ENCODE data around the gene PCP4.
"Not testable (repeated sequence)": the region's sequence is repeated elsewhere in the genome, so short reads cannot be mapped to it uniquely, and the experiment has no call there.

Gene PCP4

DNA sequence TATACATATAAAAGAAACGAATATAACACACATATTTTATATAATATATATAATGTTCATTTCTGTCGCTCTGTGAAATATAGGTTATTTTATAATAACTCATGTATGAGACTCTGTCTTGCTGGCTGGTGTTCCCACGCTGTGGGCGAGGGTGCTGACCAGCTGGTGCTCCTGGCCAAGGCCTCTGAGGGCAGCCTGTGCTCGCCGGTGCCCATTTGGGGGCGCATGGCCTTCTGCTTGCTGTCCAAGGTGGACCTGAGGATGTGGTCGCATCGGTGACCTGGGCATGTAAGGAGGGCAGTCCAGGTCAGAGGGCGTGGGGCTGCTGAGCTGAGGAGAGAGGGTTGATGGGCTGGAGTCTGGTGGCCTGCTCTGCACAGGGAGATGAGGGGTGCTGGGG, 1.1 kb upstream of the PCP4 start:
- no peak for DNase-seq (ENCODE audit: low read depth)

DNA sequence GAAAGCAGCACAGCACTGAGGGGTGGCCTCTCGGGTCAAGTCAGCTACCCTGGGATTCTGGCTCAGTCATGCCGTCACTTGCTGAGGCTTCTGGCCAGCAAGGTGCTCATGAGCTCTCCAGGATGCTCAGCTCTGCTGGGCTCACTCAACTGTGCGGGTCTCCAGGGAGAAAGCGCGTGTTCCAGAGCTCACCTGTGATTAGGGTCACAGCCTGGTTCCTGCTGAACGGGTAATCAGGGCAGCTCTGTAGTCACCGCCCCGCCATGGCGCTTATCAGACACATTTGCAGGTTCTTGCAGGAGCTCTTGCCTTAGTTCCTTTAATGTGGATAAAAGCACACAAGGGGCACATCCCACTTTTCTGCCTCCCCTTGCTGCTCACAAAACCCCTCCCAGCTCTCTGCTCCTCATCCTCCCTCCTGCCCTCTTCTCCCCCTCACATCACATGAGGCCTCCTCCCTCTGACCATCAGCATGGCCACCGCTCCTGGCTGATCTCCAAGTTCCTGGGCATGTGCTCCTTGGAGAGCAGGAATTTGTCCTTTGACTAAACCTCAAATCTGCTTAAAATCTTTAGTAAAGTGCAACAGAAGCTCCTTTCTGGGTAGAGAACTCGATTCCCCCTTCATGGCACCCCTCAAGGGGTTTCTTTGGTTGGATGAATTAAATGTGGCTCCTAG, 2.0 kb downstream of the PCP4 start:
- DNase-seq (ENCODE audit: low read depth): no peak

DNA sequence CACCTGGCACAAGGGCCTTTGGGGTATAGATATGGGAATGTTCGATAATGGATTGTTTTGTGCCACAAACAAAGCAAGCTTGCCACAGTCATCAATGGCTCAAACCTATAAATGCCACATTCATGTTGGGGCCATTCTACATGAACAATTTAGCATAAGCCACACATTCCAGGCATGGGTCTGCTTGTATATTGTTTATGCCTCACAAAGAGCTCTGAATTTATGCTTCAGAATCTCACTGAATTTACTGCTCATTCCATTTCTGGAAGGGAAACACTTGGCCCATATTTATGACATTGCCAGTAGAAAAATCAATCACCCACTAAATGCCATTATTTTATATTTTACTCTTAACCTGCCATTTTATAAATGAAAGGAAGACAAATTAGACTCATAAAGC, 6.4 kb downstream of the PCP4 start:
- DNase-seq (ENCODE audit: low read depth): no peak

DNA sequence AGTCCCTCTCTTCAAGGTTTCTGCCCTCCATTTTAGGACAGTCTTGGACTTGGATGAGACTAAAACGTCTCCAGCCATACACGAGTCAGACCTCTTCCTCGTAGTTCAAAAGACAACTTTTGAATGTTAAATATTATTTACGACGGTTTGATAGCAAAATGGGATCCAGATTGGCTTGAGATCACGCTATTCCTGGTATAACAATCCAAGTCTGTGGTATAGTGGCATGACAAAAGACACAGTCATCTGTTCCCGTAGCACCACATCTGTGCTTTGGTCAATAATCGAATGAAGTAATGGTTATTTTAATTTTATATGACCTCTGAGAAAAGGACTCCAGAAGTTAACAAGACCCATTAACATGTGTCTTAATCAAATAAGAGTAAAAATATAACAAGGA, 7.0 kb downstream of the PCP4 start:
- no peak for DNase-seq (ENCODE audit: low read depth)

DNA sequence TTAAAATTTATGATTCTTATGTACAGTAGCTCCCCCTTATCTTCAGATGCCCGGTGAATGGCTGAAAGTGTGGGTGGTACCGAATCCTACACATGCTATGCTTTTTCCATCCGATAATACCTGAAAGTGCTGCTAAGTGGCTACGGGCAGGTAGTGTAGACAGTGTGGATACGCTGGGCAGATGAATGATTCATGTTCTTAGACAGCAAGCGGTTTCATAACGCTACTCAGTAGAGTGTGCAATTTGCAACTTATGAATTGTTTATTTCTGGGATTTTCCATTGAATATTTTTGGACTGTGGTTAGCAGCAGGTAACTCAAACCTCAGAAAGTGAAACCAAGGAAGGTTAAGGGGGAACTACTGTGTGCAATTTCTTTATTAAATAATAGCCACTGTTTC, 7.5 kb downstream of the PCP4 start:
- DNase-seq (ENCODE audit: low read depth): no peak

DNA sequence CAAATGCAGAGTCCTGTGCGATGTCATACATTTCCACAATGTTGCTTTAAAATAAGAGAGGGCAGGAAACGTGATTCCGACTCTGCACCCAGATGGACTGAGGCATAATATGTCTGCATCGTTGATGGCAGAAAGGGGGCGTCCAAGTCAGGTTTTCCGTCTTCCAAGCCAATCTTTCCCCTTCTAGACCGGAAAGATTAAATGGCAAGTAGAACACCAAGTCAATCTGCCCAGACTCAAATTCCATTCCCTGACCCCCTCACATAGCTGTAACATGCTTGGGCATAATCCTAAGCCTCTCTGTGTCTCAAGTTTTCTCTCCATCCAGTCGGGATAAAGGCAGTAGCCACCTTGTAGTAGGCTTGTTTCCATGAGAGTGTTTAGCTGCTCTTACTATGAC, 14.4 kb downstream of the PCP4 start:
- DNase-seq (ENCODE audit: low read depth): no peak

DNA sequence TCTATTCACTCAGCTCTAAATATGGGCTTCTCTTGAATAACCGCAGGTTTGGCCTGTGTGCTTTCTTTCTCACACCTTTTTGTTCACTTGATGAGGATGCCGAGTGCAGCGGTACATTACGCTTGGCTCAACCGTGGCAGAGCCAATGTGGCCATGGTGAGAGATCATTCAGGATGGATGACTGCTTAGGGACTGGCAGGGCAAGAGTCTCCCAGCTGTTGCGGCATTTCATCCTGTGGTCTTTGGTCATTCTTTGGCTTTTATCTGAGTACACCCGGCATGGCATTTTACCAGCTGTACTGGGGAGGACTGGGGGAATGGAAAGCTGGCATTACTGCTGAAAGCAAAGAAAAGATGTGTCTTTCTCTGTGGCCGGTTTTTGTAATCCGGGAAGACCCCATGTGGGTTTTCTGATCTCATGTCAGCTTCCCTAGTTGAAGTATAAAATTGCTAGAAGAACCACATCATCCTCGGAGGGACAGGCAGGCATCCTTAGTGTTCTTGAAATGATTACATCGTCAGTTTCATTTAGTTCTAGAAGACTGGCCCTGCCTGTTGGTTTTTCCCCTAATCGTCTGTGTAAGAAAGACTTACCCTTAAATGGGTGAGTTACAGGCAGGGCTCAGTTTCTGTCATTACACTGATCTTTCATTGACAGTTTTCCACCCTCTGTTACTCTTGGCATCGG, 15.1 kb downstream of the PCP4 start:
- no peak for DNase-seq (ENCODE audit: low read depth)

DNA sequence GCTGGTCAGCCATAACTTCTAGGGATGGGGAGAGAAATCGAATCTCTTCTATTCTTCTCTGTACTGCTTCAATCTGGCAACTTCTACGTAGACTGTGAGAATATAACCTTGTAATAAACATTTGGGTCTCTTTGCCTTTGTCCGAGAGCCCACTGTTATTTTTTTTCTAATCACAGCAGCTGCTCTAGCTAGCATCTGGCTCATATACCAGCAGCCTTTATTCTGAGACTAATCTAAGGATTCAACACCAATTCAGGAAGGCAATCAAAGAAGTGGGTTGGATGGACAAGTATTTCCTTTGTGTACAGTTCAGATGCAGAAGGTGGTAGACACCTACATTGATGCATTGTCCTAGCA, 15.6 kb downstream of the PCP4 start:
- no peak for DNase-seq (ENCODE audit: low read depth)

DNA sequence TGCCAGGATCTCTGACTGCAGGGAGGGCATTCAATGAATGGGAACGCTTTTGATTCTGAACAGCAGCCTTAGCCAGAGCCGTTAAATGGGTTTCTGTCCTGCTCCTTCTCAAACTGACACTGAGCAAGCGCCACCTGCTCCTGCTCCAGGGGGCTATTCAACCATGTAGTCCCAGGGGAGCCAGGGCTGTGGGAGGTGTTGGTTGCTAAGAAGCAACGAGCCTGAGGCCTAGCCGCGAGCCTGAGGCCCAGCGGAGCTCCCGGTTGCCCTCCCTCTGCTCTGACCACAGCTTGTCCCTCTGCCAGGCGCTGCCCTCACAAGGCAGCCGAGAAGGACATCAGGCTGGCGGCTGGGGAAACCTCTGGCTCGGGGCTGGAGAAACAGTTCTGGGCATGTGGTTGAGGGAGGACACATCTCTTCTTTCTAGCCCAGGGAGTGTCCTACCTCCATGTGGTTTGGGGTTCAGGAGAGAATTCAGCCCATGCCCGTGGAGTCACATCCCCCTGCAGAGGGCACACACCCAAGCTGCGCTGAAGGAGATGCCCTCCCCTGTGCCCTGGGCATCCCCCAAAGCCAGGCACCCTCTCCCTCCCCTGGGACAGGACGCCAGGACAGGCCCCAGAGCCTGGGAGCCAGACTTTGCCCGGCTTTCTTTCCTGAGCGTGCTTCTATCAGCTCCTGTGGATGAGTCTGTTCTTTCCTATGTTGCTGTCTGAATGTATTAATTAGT, 18.0 kb downstream of the PCP4 start:
- DNase-seq (ENCODE audit: low read depth): no peak

DNA sequence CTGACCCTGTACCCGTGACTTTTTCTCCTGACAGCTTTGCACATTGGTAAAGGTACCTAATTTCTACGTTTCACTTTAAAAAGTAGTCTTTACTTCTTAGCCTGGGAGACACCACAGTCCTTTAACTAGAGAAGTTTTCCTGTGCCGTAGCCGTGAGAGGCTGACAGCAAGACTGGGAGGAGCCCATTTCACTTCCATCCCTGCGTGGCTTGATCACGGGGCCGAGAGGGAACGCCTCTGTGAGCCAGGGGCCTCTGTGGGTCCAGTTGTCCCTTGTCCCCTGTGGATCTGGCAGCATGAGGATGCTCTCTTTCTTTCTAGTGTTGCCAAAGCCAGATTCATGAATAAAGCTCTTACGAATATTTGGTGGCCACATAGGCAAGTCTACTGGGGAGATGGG, 21.6 kb downstream of the PCP4 start:
- no peak for DNase-seq (ENCODE audit: low read depth)

DNA sequence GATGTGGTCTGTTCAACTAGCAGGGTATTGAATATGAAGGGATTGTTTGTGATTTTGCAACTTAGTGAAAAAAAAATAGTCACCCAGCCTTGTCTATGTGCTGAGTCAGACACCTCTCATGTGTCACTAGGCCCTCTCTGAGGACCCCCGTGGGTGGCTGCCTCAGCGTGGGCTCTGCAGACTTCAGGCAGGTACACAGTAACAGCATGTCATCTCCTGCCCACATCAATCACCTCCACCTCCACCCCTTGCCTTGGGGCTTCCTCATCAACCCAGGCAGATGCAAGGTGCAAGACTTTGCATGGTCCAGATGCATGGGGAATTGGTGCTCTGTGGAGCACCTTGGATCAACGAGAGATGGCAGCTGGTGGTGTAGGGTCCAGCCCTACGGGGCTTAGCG, 23.9 kb downstream of the PCP4 start:
- DNase-seq (ENCODE audit: low read depth): no peak

DNA sequence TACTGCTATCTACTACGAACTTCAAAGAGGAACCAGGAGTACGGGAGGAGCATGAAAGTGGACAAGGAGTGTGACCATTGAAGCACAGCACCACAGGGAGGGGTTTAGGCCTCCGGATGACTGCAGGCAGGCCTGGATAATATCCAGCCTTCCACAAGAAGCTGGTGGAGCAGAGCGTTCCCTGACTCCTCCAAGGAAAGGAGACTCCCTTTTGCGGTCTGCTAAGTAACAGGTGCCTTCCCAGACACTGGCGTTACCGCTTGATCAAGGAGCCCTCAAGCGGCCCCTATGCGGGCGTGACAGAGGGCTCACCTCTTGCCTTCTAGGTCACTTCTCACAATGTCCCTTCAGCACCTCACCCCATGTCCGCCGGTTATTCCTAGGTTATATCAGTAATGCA, 24.6 kb downstream of the PCP4 start:
- DNase-seq (ENCODE audit: low read depth): not testable (repeated sequence)

DNA sequence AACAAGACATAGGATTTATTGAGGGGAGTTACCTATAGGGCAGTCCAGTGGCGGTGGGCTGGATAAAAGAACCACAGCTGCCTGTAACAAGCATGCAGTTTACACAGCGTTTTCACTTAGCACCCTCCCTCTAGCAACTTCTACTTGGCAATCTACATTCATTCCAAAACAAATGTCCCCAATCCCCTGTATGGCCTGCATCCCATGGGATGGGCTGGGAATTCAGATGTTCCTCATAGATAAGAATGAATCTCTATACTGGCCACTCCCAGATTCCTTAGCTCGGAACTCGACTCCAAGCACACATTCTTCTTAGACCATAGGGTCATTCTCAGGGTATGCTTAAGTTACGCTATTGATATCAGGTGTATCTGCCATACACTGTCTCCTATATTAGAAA, 33.3 kb downstream of the PCP4 start:
- DNase-seq (ENCODE audit: low read depth): no peak

DNA sequence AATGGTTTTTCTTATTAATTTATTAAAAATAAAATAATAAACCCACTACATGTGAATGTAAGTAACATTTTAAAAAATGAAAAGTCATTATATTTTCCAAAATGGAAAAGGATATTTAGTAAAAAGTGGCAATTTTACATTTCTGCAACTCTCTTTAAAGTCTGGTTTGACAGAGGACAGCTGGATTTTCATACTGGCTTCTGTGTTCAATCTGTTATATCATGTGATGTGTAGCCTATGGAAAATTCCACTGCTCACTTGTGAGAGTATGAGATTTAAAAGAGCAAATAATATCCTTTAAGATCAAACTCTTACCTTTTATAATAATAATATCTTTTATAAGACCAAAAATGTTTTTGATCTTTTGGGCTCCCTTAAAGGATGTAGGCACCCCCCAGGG, 33.7 kb downstream of the PCP4 start:
- no peak for DNase-seq (ENCODE audit: low read depth)

DNA sequence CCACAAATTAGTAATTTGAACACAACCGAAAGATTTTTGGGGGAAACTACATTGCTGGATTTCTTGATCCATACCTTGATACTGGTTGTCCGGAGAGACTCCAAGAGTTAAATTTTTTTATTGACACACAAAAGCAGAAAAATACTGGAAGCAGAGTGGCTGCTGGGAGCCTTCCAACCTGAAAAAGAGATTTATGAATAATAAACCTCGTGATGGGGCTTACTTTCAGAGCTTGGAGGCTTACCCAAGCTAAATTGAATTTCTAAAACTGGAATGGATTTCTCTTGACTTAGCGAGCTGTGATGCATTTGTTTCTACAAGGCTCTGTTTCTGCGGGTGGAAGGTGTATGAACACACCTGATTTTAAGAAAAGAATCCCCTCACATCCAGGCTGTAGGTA, 35.7 kb downstream of the PCP4 start:
- DNase-seq (ENCODE audit: low read depth): no peak

DNA sequence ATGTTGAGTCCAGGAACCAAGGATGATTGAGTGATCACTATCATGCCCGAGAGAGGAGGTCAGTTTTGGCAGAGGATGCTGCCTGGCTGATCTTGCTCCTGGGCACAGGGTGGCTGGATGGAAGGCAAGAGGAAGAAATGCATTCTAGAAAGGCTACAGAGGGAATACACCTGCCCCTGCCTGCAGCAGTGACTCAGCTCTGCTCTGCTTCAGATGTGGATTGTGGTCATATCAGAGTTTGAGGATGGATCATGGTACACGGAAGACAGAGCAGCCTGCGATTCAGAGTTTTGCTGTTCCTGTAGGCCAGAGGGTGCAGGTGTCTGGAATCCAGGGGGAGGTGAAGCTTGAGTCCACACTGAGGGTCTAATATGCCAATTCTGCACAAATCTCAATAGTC, 37.2 kb downstream of the PCP4 start:
- DNase-seq (ENCODE audit: low read depth): no peak

DNA sequence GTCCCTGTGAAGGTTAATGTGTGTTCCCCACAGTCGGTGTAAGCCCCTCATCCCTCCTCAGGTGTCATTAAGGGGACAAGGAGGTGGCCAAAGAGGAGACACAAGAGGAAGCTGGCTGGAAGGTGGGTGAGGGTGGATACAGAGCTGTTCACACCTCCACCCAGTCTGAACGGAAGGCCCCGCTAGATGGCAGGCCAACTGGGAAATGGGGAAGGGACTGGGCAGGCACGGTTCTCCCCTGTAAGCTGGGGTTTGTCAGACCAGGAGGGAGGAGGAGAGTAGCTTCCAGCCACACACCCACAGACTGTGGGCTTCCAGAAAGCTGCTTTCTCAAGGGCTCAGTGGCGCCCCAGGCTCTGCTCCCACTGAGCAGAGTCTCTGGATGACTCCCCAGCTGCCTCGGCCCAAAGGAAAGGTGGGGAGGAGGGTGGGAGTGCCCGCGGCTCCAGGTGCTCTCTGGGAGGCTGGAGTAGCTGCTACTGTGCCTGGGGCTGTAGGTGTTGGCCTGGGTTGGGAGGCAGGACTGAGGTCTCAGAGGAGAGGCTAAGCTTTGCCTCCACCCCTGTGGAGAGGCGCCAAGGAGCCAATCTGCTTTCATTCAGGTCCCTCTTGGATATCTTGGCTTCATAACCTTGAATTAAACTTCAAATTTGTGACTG, 41.2 kb downstream of the PCP4 start:
- DNase-seq (ENCODE audit: low read depth): no peak

DNA sequence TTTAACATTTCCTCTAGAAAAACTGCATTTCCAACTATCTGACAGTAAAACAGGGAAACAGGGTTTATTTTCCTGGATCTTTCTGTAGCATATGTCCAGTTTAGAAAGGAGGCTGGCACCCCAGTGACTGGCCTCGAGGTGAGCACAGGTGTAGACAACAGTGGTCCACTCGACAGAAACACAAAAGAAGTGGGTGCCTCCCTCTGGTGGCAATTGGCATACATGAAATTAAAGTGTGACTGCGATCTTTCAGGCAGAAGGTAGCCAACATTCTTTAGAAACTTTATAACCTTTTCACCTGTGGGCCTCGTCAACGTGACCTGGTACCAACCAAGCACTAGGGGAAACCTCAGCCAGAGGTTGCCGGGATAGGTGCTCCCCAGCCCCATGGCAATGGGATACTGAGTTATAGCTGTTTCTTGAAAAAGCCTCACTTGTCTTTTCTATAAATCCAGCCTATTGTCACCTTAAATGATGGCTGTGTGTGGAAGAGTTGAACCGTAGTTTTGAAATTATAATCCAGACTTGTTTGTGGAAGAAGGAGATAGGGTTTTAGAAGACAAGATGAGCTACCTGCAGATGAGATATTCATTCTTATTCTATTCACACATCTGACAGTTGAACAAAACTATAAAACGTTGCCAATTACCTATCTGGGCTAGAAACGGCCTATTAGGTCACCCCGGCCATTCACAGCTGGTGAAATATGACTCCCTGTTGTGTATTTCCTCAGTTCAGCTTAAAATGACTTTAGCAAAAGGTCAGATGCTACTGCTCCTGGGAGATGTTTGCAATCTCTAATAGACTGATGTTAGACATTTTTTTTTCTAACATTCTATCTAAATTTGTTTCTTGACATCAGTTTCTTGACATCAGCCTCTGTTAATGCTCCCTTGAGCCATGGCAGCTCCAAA, 44.3 kb downstream of the PCP4 start:
- no peak for DNase-seq (ENCODE audit: low read depth)

DNA sequence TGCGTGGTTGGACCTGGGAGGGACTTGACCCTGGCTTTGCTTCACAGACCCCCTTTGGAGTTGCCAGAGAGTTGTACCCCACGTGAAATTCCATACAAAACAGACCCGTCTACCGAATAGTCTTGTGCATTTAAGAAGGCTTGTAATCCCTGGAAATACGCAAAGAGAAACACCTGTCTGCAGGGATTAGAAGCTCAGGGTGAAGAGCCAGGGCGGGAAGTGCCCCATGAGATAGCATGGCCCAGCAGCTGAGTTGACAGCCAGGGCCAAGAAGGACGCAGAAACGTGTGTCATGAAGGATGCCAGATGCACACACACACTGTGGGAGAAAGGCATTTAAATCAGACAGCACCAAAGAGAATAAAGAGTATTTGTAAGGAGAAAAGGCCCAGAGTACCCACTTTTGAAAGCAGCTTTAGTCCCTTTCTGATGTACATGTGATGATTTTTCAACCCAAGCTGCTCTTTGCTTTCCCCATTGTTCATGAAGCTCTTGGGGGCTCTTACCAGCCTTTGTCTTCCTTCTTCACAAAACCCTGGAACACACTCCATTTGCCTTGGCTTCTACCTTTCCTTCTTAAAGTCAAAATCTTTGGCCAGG, 46.6 kb downstream of the PCP4 start:
- DNase-seq (ENCODE audit: low read depth): no peak

DNA sequence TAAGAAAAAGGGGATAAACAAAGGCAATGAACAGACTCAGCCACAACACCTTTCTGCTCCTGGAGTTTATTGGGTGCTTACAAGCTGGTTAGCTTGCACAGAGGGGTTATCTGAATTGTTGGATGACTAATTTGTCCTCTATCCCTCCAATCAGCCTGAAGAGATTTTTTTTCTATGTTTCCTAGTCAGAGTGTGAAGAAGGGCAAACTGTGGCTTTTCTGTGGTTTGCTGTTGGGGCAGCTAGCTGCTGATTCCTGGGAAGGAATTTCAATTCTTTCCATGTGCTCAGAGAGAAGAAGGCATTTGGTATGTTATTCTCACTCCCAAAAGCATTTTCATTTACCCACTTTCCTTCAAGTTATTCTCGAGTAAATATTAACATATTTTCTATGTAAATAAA, 48.6 kb downstream of the PCP4 start:
- DNase-seq (ENCODE audit: low read depth): no peak

DNA sequence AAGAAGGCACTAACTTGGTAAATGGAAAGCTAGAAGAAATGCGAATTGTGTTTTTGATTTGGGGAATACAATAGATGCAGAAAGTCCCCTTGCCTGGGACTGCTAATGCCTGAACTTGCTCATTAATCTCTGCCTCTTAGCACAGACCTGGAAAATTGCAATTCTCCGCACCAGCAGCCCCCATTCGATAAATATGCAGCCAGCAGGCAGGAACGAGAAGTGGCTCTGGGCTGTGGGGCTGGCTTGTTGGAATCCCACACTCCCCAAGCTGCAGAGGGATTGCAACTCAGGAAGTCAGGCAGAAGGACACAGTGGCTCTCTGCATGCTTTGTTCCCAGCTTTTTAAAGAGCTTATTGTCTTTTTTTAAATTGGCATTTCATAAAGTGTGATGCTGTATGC, 51.3 kb downstream of the PCP4 start:
- DNase-seq (ENCODE audit: low read depth): no peak

DNA sequence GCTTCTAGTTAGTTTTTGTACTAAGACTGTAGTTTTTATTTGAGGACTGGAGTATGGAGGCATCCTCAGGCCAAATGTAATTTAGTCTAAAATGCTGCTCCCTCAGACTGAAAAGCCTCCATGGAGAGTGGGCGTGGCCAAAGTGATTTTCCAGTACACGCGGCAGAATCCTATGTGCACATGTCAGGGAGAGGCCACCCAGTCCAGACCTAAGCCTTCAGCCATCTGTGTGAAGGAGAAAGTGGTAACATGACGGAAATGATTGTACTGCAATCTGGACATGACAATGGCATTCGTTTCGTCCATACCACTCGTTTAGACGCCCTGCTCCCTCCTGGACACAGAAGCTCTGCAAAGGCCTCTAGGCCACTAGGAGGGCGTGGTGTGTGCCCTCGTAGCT, 56.2 kb downstream of the PCP4 start:
- no peak for DNase-seq (ENCODE audit: low read depth)

Measured in stimulated activated CD8-positive, alpha-beta memory T cell treated with anti-CD3 and anti-CD28 coated beads, Interleukin-15, amount 100 ng/mL, for 24 hours (primary cell).